Fibroblast of the aortic adventitia (primary cell): ENCODE data around the gene HSPG2. TPM values are rescaled to one million over a fixed set of nuclear protein-coding genes. Genes with fewer than 3 reads are reported as not detected.
"Not testable (repeated sequence)": the region's sequence is repeated elsewhere in the genome, so short reads cannot be mapped to it uniquely, and the experiment has no call there.

Experiments
- DNase-seq: peaks from one replicate; pipeline ENCODE4 v3.0.0-alpha.2; 2010; ENCODE audit warnings: low read depth
- H3K4me3 ChIP-seq: 2 replicates; pipeline ENCODE4 v1.5.1; 2011; ENCODE audit warnings: low read depth, mild to moderate bottlenecking, control low read depth, low read length, moderate library complexity
- CTCF ChIP-seq: IDR thresholded peaks from 2 replicates; pipeline ENCODE4 v1.5.1; 2011; ENCODE audit warnings: mild to moderate bottlenecking, low read length, control low read depth, inconsistent platforms; ENCODE audit not compliant: insufficient read depth
- total RNA-seq: library from RNA; depleted of rRNA; stranded (reverse); fragments of >200 nt; gene quantifications from 2 replicates; pipeline ENCODE4 v1.2.3, GENCODE V29; 2012; ENCODE audit warnings: low replicate concordance

Gene HSPG2
- total RNA-seq, 1 donor, result 164 TPM

GRCh38 chr1:21924503-21925005 lies 12.6 kb downstream of the HSPG2 start:
- no peak overlapping the region for H3K4me3 ChIP-seq
- no peak for DNase-seq
- no peak for TF ChIP-seq CTCF

- H3K4me3 ChIP-seq, result no peak overlapping the region
- no peak for TF ChIP-seq CTCF
- no peak for DNase-seq
These were observed 14.8 kb downstream of the HSPG2 start for GRCh38 chr1:21922090-21923013.

- no peak overlapping the region for H3K4me3 ChIP-seq
- no peak for DNase-seq
- TF ChIP-seq CTCF, result no peak
These were observed 15.8 kb downstream of the HSPG2 start for GRCh38 chr1:21921100-21921875.

- DNase-seq, result peak; percentile 81
- no peak overlapping the region for H3K4me3 ChIP-seq
- no peak for TF ChIP-seq CTCF
These were observed 17.6 kb downstream of the HSPG2 start for GRCh38 chr1:21919520-21919919.

- not testable (repeated sequence) for DNase-seq, H3K4me3 ChIP-seq
These were observed 19.9 kb downstream of the HSPG2 start for GRCh38 chr1:21917239-21917631.

GRCh38 chr1:21916447-21917238 lies 20.5 kb downstream of the HSPG2 start:
- no peak for DNase-seq
- H3K4me3 ChIP-seq, result no peak overlapping the region
- no peak for TF ChIP-seq CTCF
